Measurements from ENCODE around the gene PYCARD.
"Not testable (repeated sequence)": the region's sequence is repeated elsewhere in the genome, so short reads cannot be mapped to it uniquely, and the experiment has no call there.

The PYCARD gene

DNA sequence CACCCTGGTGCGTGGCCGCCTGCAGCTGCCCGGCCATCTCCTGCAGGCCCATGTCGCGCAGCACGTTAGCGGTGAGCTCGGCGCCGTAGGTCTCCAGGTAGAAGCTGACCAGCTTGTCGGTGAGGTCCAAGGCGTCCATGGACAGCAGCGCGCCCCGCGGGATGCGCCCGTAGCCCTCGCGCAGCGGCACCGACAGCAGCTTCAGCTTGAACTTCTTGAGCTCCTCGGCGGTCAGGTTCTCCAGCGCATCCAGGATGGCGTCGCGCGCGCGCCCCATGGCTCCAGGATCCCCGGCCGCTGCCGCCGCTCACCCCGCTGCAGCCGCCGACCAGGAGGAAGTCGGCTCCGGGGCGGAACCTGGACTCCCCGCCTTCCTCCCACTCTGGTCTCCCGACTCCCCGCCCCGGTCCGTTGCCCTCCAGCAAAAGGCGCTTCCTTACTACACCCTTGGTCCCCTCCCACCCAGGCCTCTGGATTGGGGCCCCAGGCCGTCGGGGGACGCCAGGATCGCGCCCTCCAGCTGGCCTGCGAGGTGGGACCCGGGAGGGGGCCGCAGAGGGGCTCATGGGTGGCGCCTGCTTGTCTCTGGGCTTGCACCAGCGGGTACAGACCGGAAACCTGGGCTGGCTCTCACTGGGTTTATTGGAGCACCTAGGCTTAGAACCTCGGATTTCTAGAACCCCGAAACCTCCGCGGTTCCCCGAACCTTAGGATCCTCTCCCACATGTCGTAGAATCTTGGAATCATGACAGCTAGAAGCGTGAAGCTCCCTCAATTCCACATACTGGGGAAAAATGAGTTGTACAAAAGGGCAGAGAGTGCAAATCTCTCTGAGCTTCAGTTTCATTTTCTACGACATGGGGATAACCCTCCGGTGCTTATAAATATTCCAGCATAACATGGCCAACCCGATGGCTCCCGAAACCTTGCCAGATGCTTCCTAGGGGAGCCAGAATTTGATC lies at the start of gene PYCARD:
Gene PYCARD (minus strand): TSS at position 347 of the 962 bp plus-strand sequence. CDS start 70 bp downstream, at position 277.
- DNase-seq (ENCODE audit: extremely low read depth in 1 of 2, low read depth in 1 of 2) = no peak

DNA sequence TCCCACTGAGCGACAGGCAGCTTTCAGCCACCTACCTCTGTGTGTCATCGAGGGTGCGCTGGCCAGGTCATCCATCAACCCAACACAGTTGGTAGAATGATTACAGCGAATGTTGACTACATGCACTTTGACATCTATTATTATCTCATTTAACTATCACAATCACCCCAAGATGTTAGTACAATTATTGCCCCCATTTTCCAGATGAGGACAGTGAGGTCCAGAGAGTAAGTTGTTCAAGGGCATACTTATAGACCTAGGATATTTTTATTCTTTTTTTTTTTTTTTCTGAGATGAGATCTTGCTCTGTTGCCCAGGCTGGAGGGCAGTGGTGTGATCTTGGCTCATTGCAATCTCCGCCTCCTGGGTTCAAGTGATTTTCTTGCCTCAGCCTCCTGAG lies 48.9 kb upstream of the PYCARD start:
- DNase-seq (ENCODE audit: extremely low read depth in 1 of 2, low read depth in 1 of 2) = no peak

DNA sequence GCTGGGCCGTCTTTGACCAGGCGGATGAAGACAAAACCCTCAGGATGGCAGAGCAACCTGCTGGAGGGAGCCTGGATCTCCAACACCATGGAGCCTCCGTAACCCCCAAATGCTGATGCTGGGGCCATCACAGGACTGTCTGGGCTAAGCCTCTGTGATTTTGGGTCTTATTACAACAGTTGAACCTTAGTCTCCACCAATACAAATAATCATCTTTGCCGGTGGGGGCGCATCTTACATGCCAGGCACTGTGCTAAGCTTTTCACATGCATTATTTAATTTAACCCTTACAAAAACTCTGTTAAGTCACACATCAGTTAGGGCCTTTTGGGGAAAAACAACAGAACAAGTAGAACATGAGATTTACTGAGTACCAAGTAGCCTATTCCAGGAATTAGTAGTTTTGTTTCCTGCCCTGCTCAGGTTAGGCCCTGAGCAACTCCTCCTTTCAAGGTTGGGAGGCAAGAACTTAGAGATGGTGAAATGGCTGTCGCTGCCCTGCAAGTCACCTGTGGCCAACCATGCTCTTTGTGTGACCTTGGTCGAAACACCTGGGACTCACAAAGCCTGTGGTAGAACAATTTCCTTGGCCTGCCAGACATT lies 48.3 kb upstream of the PYCARD start:
- DNase-seq (ENCODE audit: extremely low read depth in 1 of 2, low read depth in 1 of 2) = no peak

DNA sequence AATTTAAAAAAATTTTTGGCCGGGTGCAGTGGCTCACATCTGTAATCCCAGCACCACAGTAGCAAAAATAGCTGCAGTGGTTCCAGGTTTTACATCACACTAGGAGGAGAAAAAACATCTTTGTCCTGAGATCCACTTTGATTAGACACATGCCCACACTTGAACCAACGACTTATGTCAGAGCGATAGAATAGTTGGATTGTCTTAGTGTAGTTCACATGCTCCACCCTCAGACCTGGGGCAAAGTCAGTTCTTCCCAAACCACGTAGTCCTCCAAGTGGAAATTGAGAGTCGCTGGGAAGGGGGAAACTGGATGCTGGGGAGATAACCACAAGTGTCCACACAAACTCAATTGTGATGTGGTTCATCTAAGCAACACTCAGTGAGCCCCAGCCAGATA lies 45.8 kb upstream of the PYCARD start:
- no peak for DNase-seq (ENCODE audit: extremely low read depth in 1 of 2, low read depth in 1 of 2)

DNA sequence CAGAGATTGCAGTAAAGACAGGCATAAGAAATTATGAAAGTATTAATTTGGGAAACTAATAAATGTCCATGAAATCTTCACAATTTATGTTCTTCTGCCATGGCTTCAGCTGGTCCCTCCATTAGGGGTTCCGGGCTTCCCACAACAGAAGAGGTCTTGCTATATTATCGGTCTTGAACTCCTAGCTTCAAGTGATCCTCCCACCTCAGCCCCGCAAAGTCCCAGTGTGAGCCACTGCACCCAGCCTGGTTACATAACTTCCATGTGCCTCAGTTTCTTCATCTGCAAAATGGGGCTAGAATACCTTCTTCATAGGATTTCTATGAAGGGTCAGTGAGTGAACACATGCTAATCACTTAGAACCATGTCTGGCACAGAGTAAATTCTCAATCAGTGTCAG lies 43.7 kb upstream of the PYCARD start:
- DNase-seq (ENCODE audit: extremely low read depth in 1 of 2, low read depth in 1 of 2) = no peak

DNA sequence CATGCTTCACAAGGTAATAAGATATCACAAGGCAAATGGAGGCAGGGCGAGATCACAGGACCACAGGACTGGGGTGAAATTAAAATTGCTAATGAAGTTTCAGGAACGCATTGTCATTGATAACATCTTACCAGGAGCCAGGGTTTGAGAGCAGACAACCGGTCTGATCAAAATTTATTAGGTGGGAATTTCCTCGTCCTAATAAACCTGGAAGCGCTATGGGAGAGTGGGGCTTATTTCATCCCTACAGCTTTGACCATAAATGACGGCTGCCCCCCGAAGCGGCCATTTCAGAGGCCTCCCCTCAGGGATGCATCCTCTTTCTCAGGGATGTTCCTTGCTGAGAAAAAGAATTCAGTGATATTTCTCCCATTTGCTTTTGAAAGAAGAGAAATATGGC lies 43.0 kb upstream of the PYCARD start:
- not testable (repeated sequence) for DNase-seq (ENCODE audit: extremely low read depth in 1 of 2, low read depth in 1 of 2)

DNA sequence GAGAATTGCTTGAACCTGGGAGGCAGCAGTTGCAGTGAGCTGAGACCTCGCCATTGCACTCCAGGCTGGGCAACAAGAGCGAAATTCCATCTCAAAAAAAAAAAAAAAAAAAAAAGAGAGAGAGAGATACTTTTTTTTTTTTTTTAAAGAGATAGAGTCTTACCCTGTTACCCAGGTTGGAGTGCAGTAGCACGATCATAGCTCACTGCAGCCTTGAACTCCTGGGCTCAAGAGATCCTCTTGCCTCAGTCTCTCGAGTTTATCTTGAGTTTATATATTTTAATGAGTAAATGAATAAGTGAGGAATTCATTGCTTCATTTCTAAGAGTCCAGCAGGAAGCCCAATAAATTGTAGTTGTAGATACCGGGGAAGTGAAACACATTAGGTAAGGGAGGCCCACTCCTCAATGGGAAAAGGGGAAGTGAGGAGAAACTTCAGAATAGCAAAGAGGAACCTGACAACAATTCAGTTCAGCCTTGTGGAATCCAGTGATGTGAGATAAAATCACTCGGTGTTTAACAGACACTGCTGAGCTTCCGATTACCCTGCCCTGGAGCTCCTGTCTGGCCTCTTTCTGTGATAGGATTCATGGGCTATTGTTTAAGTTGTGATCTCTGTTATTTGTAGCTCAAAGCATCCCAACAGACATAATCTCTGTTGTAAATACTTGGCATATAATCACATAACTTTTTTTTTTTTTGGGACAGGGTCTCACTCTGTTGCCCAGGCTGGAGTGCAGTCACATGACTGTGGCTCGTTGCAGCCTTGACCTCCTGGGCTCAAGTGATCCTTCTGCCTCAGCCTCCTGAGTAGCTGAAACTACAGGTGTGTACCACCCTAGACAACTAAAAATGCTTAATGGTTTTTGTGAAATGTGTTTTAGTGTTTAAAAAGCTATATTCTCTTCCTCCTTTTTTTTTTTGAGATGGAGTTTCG lies 41.4 kb upstream of the PYCARD start:
- DNase-seq (ENCODE audit: extremely low read depth in 1 of 2, low read depth in 1 of 2) = no peak

DNA sequence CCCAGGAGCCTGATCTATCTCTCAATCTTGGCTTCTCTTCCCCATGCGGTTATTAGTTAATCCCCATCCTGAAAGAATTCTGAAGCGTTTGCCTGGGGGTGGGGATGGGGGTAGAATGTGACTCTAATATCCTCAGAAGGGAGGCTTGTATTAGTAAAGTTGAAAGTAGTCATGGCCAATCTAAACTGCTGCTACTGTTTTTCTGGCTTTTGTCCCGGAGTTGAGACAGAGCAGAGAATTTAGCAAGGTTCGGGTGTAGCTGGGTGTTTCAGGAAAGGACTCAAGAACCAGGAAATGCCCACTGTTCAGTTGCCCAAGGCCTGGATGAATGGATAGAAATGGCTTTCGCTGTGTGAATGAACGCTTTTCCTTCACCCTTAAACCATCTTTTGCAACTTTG lies 39.6 kb upstream of the PYCARD start:
- DNase-seq (ENCODE audit: extremely low read depth in 1 of 2, low read depth in 1 of 2) = no peak

DNA sequence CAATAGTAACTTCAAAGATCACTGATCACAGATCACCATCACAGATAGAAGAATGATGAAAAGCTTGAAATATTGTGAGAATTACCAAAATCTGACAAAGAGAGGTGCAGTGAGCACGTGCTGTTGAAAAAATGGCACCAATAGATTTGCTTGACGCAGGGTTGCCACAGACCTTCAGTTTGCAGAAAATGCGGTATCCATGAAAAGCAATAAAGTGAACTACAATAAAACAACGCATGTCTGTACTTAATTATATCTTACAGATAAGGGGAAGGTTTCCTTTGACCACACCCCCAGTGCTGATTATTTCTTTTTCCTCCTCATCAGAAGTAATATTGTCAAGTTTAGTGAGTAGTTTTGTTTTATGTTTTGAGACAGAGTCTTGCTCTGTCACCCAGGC lies 35.5 kb upstream of the PYCARD start:
- no peak for DNase-seq (ENCODE audit: extremely low read depth in 1 of 2, low read depth in 1 of 2)

DNA sequence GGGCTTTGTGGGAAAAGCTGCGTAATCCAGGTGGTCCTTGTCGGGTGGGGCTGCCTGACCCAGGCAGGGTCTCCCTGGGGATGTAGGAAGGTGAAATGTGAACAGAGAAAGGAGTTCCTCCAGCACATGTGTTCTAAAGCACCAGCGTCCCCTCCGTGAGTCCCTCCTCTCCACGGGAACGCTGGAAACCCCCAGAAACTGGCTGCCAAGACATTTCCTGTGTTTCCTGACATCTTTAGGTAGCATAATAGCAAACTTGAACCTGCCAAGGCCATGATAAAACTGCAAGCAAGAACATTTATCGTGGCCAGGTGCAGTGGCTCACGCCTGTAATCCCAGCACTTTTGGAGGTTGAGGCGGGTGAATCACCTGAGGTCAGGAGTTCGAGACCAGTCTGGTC lies 26.9 kb upstream of the PYCARD start:
- DNase-seq (ENCODE audit: extremely low read depth in 1 of 2, low read depth in 1 of 2) = no peak

DNA sequence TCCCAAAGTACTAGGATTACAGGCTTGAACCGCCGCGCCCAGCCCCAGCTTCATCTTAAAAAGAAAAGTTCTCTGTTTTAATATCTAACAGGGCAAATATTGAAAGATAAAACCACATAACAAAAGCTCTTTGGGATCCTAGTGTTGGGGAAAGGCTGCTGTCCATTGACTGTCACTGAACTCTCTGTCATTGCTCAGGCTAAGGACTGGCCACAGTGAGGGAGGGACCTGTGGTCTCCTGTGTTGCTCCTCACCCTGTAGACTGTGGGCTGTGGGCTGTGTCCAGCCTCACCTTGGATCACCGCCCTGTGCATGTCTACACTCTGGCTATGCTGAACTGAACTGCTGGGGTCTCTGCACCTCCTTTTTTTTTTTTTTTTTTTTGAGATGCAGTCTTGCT lies 25.6 kb upstream of the PYCARD start:
- DNase-seq (ENCODE audit: extremely low read depth in 1 of 2, low read depth in 1 of 2) = no peak

DNA sequence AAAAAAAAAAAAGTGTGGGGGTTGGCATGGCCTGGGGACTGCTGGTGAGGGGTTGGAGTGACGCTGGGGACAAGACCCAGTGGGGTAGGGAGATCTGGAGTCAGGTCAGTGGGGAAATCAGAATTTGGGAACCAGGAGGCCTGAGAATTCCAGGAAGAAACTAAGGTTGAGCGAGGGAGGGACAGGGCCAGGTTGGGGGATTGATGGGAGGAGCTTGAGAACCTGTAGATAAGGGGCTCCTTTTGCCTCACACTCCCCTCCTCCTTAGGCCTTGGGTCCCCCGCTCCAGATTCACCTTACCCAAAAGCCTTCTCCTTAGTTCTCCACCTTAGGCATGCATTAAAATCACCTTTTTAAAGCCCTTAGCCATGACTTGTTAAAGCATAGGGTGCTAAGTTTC lies 22.6 kb upstream of the PYCARD start:
- DNase-seq (ENCODE audit: extremely low read depth in 1 of 2, low read depth in 1 of 2) = no peak

DNA sequence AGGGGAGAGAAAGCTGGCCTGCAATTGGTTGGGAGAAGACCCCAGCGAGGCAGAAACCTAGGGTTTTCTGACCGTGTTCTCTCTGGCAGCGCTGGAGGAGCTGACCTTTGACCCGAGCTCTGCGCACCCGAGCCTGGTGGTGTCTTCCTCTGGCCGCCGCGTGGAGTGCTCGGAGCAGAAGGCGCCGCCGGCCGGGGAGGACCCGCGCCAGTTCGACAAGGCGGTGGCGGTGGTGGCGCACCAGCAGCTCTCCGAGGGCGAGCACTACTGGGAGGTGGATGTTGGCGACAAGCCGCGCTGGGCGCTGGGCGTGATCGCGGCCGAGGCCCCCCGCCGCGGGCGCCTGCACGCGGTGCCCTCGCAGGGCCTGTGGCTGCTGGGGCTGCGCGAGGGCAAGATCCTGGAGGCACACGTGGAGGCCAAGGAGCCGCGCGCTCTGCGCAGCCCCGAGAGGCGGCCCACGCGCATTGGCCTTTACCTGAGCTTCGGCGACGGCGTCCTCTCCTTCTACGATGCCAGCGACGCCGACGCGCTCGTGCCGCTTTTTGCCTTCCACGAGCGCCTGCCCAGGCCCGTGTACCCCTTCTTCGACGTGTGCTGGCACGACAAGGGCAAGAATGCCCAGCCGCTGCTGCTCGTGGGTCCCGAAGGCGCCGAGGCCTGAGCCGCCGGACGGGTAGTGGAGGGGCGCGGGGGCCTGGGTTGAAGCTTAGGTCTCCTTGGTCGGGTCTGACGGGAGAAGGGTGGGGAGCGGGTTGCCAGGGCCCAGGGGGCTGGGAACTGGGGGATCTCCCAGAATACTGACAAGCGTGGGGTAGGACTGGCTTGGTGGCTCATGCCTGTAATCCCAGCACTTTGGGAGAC lies 21.8 kb upstream of the PYCARD start:
- no peak for DNase-seq (ENCODE audit: extremely low read depth in 1 of 2, low read depth in 1 of 2)

DNA sequence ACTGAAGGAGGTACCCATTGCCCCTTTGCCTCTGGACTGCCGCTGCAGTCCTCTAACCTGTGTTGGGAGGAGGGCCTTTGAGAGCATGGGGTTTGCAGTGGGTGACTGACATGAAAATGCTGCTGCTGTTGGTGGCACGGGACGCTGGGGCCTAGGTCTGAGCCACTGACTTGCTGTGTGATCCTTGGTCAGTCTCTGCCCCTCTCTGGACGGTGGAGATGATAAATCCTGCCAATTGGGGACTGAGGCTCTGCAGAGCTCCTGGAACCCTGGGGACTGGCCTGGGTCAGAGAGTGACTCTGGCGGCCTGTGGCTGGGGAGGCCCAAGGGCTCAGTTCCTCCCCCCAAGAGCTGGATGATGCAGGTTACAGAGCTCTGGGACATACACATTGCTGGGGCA lies 20.5 kb upstream of the PYCARD start:
- DNase-seq (ENCODE audit: extremely low read depth in 1 of 2, low read depth in 1 of 2) = no peak

DNA sequence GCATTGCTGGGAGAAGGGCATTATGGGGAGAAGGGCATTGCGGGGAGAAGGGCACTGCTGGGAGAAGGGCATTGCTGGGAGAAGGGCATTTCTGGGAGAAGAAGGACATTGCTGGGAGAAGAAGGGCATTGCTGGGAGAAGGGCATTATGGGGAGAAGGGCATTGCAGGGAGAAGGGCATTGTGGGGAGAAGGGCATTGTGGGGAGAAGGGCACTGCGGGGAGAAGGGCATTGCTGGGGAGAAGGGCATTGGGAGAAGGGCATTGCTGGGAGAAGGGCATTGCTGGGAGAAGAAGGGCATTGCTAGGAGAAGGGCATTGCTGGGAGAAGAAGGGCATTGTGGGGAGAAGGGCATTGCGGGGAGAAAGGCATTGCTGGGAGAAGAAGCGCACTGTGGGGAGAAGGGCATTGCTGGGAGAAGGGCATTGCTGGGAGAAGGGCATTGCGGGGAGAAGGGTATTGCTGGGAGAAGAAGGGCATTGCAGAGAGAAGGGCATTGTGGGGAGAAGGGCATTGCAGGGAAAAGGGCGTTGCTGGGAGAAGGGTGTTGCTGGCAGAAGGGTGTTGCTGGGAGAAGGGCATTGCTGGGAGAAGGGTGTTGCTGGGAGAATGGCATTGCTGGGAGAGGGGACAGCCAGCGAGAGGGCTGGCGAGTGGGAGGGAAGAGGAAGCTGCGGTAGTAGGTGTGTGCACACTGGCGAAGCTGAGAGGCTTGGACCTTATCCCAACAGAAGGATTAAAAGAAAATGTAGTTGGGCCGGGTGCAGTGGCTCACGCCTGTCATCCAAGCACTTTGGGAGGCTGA lies 19.0 kb upstream of the PYCARD start:
- DNase-seq (ENCODE audit: extremely low read depth in 1 of 2, low read depth in 1 of 2) = no peak

DNA sequence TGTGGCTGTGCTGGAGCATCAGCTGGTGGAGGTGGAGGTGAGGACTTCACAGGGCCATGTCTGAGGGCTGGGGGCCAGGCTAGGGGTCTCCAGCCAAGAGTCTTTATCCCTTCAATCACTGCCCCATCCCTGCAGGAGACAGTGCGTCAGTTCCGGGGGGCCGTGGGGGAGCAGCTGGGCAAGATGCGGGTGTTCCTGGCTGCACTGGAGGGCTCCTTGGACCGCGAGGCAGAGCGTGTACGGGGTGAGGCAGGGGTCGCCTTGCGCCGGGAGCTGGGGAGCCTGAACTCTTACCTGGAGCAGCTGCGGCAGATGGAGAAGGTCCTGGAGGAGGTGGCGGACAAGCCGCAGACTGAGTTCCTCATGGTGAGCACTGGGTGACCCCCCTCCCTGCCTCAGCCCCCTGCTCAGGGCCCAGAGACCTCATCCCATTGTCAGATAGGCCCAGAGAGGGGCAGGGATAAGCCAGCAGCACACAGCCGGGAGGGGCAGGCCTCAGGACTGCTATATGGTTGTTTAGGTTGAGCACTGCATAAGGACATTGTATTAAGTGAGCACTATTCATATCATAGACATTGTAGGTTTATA lies 16.7 kb upstream of the PYCARD start:
- DNase-seq (ENCODE audit: extremely low read depth in 1 of 2, low read depth in 1 of 2) = no peak

DNA sequence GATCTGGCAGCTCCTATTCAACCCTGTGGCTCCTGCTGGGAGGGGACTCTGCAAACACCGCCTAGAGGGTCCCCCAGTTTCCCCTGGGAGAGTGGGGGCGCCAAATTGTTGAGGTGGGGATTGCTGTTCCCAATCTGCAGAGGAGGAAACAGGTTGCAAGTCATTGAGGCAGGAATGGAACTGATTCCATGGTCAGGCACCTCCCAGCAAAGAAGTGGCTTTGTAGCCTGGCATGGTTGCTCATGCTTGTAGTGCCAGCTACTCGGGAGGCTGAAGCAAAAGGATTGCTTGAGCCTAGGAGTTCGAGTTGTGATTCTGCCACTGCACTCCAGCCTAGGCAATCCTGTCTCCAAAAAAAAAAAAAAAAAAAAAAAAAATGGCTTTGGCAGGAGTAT lies 14.6 kb upstream of the PYCARD start:
- DNase-seq (ENCODE audit: extremely low read depth in 1 of 2, low read depth in 1 of 2) = no peak

DNA sequence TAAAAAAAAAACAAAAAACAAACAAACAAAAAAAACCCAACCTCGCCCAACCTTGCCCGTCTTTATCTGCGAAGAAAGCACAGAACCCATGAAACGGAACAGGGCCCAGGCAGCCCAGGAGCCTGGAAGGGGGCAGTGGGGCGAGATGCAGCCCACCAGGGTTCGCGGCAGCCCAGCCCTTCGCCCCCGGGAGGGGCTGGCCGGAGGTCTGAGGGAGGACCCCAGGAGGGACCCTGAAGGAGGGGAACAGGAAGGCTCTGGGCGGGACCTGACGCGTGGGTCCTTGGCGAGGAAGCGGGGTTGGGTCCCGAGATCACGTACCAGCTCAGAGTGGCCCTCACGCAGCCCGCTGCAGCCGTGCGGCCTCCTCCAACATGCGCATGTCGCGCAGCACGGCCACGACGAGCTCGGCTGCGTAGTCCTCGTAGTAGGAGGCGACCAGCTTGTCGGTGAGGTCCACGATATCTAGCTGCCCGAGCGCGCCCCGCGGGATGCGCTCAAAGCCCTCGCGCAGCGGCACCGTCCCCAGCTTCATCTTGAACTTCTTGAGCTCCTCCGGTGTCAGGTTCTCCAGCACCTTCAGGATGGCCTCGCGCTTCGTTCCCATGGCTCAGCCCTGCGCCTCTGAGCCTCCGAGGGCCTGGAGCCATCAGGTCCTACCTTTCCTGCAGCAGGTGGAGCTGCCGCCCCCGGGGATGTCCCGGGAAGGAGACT lies 14.0 kb upstream of the PYCARD start, which contains the start of gene PYDC1:
Gene PYDC1 (minus strand): TSS at position 714 of the 714 bp plus-strand sequence. CDS start 107 bp downstream, at position 607.
- DNase-seq (ENCODE audit: extremely low read depth in 1 of 2, low read depth in 1 of 2) = no peak

Measured in activated CD8-positive, alpha-beta memory T cell treated with anti-CD3 and anti-CD28 coated beads for 1 hour (primary cell).